HG03095 (cell line): ENCODE data around the gene CA4.
A peak's percentile ranks its signal among the peaks of the same experiment; 100 is the strongest.

ENCODE experiments used
- ATAC-seq: cut with Tn5 transposase; IDR thresholded peaks from one replicate; pipeline ENCODE4 v1.9.1; 2021; ENCODE audit warnings: moderate library complexity; ENCODE audit not compliant: unreplicated experiment

Gene CA4

DNA sequence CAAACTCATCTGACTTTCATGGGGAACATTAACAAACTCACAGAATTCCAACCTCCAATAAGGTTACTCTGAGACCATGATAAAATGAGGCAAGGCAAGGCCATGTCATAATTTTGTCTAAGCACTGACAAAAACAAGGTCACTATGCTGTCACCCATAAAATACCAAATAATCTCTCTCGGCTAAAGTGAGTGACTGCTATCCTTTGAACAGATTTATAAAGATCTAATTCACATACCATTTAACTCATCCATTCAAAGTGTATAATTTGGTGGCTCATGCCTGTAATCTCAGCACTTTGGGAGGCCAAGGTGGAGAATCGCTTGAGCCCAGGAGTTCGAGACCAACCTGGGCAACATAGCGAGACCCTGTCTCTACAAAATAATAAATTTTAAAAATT, 20.6 kb upstream of the CA4 start:
- no peak for ATAC-seq

DNA sequence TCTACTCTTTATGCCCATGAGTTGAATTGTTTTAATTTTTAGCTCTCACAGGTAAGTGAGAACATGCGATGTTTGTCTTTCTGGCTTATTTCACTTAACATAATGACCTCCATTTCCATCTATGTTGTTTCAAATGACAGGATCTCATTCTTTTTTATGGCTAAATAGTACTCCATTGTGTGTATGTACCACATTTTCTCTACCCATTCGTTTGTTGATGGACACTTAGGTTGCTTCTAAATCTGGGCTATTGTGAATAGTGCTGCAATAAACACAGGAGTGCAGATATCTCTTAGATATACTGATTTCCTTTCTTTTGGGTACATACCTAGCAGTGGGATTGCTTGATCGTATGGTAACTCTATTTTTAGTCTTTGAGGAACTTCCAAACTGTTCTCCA, 19.3 kb upstream of the CA4 start:
- ATAC-seq, result no peak

DNA sequence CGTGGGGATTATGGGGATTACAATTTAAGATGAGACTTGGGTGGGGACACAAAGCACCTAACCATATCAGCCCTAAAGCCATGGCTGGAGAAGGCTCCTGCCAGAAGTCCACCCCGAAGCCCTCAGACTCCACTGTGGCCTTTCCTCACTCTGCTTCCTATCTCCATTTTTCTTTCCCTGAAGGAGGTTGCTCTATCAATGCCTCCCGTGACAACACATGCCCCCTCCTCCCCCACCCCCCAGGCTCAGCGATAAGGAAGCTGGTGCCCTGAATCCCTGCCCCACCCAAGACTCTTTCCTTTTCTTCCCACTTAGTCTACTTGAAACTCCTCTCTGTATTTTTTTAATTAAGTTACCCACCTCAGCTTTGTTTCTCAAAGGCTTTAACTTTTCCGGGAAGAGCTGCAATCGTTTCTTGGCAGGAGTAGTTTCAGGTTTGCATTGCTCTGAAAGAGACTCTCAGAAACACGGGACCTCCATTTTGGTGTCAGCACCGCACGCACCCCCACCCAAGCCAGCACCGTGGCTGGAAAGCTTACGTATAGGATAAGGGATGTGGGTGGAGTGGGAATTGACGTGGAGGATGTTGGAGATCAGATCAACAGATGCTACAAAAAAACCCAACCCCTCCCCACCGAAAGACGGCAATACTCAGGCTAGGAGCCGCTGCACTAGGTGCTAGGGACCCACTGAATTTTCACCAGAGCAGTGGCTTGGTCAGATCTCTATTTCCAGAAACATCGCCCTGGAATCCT, 15.2 kb upstream of the CA4 start:
- no peak for ATAC-seq

DNA sequence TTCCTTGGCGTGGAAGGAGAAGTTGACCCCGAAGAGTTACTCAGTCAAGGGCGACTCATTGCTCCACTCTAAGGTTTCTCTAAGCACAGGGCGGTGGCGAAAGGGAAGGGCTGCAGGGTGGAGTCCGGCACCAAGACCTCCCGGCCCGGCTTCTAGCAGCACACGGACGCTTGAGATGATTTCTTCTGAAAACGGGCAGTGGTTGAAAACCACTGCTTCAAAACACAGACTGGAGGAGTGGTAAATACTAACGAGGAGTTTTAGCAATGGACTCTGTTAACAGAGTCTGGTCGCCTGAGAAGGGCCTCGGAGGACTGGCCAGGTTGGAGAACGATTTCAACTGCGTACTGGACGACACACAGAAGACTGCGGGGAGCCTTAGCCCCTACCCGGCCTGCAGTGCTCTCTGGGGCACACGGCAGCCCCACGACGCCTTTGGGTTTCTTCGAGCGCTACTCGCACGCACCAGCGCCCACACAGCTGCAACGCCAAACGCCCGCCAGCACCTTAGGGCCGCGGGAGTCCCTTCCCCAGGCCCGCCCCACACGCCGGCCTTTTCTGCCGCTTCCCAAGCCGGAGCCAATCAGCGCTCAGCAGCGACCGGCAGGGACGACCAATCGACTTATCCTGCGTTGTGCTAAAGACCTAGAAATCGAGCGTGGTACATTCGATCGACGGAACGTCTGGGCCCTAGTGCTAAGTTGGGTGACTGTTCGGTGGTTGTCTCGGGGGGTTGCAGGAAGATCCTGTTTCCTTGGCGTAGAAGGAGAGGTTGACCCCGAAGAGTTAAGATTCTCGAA, 14.4 kb upstream of the CA4 start:
- peak; percentile 82 for ATAC-seq

DNA sequence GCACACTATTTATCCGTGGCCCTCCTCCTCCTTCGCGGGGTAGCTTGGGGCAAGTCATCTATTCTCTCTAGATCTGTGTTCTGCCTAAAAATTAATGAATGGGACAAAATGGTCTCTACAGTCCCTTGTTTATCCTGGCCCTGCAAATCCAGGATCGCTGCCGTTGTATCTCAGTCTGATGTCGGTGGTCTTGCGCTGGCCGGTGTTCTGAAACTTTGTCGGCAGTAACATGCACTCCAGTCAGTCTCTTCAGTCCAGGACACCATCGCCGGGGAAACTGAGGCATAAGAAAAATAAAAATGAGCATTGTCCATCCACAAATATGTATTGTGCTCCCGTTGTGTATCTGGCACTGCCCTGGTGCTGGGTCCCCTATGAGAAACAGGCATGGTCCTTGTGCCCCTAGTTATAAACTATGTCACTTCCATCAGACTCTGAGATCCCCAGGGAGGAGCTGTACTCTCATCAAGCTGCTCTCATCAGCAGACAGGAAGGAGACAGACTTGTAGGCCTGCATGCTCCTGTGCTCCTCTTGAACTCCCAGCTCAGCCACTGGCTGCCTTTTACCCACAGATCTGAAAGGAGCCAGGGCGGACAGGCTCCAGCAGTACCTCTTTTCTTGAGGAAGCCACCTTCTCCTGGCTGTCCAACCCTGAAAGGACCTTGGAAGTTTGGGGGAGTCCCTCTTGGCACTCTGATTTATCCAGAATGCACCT, 13.7 kb upstream of the CA4 start:
- ATAC-seq, result no peak

DNA sequence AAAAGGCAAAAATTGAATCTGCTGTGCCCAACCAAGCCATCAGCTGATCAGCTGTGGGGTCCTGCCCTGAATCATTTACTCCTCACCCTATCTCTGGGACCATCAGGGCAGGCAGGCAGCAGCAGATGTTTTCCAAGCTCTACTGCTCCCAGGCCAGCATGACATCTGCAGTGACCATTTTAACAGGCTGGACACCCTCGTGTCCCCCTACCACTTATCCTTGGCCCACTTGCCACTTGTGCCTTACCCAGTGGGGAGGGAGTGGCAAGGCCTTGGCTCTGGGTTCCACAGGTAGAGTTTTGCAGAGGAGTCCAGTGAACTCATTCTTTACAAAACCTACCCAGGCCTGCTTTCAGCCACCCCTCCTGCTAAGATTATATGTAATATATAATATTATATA, 12.0 kb upstream of the CA4 start:
- no peak for ATAC-seq

DNA sequence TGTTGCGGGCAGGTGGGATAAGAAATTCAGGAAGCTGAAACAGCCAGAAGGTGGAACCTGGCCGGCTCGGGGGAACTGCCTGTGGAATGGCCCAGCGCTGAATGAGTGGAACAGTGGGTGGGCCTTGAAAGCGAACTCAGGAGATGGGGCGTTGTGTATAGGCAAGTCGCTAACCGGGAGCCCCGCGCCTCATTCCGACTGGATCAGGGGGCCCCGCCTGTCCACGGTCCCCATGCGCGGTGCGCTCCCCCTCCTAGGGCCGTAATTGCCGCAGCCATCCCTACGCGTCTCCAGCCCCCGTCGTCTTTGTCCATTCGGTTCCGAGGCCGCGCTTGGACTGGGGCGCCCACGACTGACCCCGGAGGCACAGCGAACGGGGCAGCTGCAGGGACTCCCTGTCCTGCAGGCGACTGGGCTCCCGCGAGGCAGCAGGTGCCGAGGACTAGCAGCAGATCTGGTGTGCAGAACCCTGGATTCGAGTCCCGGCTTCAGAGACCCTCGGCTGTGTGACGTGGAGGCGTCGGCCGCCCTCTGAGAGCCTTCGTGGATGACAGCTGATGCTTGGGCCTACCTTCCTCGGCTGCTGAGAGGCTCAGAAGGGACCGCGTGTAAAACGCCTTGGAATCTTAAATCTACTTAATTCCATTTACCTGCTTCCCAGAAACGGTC, 10.9 kb upstream of the CA4 start:
- ATAC-seq, result no peak

DNA sequence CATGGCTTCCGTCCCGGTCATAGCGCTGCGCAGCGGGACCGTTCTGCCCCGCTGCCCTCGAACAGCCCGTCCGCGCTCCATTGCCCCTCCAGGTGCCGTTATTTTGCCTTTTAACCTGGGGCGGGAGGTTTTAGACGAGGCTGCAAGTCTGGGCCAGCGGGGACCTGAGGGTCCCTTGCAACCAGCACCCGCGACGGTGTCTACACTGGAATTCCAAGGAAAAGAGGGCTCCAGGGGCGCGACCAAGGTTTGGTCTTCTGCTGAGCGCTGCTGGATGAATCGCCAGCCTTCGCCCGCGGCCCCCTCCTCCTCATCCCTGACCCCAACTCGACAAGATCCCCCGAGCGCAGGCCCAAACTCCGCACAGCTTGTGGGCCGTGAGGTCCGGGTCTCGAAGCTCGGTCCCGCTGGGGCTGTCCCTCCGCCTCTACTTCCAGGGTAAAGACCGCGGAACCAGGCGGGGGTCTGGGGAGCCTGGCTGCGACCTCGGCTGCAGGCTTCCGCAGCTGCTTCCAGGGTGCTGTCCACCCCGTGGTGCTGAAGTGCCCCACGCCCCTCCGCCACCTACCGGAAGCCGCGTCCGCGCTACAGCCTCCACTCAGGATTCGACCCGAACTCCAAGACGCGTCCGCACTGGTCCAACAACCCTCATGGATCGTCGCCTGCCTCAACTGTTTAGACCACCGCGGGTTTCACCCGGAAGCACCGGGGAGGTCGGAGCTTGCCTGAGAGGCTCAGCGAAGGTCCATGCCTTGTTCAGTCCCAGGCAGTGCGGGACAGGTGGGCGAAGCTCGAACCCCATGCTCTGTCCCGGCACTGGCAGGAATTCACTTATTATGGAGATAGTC, 10.1 kb upstream of the CA4 start:
- ATAC-seq, result no peak

DNA sequence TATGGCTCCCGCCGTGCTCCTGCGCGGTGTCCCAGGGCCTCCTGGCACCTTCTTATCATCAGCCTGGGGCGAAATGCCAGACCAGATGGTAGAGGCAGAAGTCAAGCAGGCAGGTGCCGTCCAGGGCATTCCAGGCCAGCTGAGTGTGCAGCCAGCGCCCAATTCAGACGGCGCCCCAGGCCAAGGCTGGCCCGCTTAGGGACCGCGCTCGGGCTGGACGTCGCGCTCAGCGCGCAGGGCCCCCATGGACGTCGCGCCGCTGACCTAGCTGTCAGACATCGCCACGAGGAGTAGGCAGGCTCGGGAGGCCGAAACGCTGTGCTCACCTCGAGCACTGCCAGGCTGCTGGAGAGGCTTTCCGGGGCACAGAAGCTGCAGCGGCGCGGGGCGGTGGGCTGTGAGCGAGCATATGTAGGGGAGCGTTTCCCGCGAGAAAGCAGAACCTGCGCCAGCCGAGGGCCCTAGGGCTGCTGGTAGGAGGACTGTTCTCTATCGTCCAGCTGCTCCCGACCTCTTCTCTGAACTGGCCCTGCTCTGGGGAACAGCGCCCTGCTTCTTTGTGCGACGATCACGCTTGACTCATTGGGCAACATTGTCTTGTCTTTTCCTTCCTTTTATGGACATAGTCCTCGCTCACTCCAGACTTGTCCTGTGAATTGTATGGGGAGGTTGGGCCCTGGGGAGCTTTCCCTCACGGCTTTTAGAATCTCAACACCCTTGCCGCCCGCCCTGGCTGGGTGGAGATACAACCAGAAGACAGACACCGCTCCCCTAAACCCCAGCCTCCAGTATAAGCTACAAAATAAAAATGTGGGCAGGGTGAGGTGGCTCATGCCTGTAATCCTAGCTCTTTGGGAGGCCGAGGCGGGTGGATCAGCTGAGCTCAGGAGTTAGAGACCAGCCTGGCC, 8.4 kb upstream of the CA4 start:
- no peak for ATAC-seq

DNA sequence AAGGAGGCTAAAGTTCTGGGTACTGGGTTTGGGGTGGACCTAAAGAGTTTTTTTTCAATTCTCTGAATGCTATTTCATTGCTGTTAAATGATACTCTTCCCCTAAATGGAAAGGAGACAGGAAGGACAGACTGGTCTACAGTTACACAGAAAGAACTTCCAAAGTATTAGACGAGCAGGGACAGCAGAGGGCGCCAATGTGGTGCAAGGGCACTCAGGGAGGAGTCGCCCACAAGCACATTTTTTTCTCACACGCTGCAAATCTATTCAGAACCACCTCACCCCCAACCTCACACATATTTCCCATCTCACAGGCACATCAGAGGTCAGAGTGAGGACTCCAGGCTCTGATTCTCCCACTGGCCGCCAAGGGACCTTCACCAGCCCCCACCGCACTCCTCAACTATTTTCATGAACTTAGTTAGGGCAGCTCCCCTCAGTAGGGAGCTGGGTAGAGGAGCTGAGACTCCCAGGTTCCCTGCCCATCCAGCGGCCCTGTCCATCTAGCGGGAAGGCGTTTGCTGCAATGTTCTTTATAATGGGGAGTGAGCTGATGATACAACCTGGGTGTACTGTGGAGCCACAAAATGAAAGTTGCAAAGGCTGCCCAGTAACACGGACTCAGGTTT, 6.8 kb upstream of the CA4 start:
- no peak for ATAC-seq

DNA sequence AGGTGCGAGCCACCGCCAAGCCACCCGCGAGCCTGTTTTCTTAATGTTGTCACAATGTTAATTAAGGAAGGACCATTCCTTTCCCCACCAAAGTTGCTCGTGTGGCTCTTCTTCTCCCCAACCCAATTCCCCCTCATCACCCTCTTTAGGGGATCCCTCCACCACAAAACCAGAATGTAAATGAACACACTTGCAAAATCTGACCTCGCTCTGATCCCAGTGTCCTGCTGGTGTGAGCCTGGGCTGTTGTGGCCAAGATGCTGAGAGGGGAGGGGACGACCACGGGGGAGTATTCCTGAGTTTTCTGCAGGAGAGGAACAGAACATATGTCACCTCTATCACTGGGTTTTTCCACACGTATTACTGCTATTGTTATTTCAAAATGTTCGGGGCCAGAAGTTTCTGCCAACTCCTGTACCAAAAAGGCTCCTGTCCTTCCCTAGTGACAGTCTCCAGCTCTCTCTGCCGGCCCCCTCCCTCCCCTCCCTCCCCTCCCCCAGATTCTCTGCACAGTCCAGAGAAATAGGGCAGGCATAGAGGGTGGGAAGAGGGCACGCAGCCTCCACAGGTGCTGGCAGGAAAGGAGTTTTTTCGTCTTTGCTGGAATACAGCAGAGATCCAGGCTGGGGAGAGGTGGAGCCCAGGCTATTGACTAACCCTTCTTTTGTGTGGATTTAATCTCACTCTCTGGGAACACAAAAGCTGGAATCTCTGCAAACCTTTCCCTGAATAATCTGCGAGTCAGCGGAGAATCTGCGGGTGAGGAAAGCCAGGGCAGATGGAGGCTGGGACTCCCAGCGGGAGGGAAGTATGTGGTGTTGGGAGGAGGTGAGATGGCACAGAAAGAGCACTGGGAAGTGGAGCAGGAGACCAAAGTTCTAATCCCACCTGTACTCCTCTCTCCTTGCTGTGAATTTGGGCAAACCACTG, 4.5 kb upstream of the CA4 start:
- ATAC-seq, result no peak

DNA sequence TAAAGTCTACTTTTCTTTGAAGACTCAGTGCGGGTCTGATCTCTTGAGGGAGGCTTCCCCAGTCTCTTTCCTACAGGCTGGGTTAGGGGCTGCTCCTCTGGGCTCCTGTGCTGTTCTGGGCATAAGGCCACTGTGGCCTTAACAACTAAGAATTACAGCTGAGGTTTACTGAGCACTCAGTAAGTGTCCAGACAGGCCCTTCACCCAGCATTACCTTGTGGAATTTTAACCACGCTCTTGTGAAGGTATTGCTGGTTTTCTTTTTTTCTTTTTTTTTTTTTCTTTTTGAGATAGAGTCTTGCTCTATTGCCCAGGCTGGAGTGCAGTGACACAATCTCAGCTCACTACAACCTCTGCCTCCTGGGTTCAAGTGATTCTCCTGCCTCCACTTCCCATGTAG, 3.6 kb upstream of the CA4 start:
- no peak for ATAC-seq

DNA sequence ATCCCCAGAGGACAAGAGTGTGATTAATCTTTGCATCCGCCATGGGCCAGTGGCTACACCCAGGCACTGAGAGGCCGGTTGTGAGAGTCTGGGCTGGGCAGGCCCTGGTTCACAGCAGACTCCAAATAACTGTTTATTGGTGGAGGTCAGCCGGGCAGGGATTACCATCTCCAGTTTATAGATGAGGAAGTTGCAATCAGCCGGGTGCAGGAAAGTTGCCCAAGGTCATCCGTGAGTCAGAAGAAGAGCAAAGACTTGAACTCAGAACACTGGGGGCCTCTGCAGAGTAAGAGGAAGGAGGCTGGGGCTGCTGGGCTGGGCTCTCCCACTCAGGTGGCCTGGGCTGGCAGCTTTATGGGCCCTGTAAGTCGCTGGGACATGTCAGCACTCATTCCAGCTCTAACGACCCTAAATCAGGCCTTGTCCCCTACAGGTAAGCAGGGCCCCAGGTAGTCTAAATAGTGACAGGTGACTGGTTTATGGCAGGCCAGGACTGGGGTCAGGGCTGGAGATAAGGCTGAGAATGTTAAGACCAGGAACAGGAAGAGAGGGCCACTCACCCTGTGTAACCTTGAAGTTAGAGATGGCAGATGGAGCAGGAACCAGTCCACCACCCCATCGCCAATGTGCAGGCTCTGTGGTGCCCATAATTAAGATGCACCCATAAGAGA, 2.1 kb upstream of the CA4 start:
- ATAC-seq, result no peak

DNA sequence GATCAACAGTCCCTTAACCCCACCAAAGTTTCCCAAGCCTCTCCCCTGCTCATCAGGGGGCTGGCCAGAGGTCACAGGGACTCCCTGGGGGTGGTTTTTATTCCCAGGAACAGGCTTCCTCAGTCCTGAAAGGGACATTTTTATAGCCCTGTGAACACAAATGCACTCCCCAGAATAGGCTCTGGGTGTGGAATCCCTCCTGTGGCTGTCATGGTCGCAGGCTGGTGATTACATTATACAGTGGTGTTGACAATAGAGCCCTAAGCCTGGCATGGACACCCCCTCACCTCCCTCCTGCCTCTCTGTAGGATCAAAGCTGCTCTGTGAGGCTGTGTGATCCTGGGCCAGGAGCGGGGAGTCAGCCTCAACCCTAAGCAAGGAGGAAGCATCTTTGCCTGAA, 1.4 kb upstream of the CA4 start:
- ATAC-seq, result no peak

DNA sequence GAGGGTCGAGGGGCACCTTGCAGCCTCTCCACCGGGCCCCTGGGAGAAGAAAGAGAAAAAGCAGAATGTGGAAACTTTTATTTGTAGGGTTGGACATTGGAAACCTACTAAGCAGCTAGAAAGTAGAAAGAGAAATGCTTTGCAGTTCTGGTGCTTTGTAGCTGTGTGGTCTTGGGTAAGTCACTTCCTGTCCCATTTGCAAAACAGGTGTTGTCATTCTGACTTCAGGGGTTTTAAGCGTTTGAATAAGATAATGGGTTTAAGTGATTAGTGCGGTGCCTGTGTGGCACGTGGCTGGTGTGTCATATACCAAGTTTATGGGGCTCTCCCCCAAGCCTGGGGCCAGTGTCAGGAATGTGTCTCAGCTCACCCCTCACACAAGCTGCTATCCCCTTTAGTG, 1.6 kb downstream of the CA4 start:
- ATAC-seq, result no peak

DNA sequence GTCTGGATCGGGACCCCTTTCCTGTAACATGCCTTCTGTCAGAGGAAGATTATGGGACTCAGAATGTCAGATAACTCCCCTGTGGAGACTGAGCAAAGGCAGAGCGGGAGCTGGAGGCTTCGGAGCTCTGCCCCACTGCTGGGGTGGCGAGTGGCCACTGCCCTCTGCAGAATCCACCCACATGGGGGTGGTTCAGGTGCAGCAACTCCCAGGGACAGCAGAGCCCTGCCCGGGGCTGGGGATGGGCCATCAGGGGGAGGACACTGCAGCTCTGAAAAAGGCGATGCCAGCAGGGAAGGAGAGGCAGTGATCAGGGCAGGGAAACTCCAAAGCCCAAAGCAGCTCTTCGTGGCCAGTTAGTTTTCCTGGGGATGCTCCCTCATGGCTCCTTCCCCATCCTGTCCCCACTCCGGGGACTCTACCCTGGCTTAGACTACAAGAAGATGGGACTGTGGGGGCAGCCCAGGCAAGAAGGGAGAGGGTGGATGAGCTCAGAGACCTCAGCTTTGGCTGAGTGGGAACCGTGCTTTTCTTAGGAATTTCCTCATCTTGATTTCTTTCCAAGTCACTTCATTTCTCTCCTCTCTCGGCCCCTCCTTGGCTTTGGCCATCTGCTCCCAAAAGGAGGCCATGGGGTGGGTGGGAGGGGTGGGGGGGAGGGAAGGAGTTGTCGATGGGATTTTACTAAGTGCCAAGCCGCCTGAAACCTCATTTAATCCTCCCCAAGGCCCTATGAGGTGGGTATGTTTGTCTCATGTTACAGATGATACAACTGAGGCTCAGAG, 4.0 kb downstream of the CA4 start:
- no peak for ATAC-seq
